ENCODE measurements around the gene GPX5. TPM values are rescaled to one million over a fixed set of nuclear protein-coding genes. Genes with fewer than 3 reads are reported as not detected.

GPX5 gene
- total RNA-seq, 1 donor from 2014 or later: not detected

DNA sequence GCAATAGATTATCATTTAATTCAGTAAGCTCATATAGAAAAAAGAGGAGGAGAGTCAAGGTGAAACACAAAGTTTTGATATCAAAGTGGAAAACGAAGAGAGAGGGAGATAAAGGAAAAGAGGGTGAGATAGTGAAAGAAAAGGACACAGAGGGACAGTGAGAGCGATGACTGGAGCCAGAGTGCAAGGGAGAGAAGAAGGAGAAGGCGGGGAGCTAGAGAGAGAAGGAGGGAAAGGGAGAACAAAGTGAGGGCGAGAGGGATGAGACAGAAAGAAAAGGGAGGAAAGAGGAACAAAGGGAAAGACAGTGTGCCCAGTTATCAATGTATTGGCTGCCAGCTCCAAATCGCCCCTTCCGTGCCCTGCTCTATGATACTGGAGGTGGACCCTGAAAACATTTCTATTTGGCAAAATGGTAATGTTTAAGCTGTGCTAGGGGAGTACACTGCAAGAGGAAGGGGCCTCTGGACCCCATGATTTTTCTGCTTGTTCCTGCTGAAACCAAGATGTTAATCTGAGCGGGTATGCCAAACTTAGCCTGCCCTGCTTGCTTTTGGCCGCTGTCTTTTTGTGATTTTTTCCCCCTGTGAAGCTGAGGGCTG, 27.8 kb downstream of the GPX5 start:
- no peaks in the 10 kb centered on the region for H3K36me3 Mint-ChIP-seq (ENCODE audit: low read depth)
- TF ChIP-seq, protein P1, sequence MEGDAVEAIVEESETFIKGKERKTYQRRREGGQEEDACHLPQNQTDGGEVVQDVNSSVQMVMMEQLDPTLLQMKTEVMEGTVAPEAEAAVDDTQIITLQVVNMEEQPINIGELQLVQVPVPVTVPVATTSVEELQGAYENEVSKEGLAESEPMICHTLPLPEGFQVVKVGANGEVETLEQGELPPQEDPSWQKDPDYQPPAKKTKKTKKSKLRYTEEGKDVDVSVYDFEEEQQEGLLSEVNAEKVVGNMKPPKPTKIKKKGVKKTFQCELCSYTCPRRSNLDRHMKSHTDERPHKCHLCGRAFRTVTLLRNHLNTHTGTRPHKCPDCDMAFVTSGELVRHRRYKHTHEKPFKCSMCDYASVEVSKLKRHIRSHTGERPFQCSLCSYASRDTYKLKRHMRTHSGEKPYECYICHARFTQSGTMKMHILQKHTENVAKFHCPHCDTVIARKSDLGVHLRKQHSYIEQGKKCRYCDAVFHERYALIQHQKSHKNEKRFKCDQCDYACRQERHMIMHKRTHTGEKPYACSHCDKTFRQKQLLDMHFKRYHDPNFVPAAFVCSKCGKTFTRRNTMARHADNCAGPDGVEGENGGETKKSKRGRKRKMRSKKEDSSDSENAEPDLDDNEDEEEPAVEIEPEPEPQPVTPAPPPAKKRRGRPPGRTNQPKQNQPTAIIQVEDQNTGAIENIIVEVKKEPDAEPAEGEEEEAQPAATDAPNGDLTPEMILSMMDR (IDR thresholded peaks at IDR 0.05): no peak
- H3K4me3 Mint-ChIP-seq (ENCODE audit: unreplicated experiment): no peak overlapping the region
- H3K27ac Mint-ChIP-seq (ENCODE audit: unreplicated experiment): no peak overlapping the region
- H3K27me3 Mint-ChIP-seq (ENCODE audit: low read depth): peaks cover 46% of the 10 kb centered on the region
- DNase-seq (ENCODE audit: low spot score): no peak
- H3K4me1 Mint-ChIP-seq (ENCODE audit: low read depth): no peaks in the 10 kb centered on the region
- no peaks in the 10 kb centered on the region for H3K9me3 Mint-ChIP-seq (ENCODE audit: low read depth)

DNA sequence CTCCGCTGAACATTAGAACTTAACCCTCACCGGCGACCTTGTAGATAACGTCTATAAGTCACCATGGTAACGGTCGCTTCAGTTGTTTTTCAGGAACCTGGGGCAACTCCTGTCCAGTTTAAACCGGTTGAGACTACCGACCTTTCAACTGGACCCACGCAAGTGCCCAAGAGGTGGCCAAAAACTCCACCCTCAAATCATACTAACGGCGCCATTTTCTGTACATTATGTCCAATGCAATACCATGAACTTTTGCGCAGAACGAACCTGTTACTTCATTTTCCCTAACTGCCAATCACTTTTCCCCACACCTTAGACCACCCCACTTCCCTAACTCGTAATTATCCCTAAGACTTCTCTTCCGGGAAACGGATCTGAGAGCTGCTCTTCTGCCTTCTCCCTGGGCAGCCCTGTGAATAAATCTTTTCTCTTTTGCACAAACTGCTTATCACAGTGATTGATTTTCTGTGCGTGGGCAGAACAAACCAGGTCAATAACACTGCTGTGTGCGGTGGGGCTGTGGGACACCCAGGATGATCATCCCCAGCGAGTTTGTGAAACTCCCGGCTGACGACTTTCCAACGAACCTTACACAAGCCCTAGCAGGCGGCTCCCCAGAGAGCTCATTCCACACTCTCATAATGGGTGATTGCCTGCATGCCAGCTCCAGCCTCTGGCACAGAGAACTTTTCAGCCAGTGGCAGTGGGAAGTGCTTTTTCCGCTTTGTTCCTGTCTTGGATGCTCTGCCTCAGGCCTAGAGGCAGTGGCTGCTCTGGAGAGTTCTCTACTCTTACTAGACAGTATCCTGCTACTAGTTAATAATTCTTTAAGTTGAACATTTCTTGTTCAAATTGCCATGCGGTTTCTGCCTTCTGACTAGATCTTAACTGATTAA, 28.6 kb downstream of the GPX5 start:
- Mint-ChIP-seq H3K4me3 (ENCODE audit: unreplicated experiment) (no peak overlapping the region), H3K9me3 (ENCODE audit: low read depth) (no peaks in the 10 kb centered on the region), H3K4me1 (ENCODE audit: low read depth) (no peaks in the 10 kb centered on the region), H3K36me3 (ENCODE audit: low read depth) (no peaks in the 10 kb centered on the region), H3K27me3 (ENCODE audit: low read depth) (peaks cover 48% of the 10 kb centered on the region), H3K27ac (ENCODE audit: unreplicated experiment) (no peak overlapping the region)
- no peak for DNase-seq (ENCODE audit: low spot score)
- TF ChIP-seq, protein P1 (IDR thresholded peaks at IDR 0.05): no peak

DNA sequence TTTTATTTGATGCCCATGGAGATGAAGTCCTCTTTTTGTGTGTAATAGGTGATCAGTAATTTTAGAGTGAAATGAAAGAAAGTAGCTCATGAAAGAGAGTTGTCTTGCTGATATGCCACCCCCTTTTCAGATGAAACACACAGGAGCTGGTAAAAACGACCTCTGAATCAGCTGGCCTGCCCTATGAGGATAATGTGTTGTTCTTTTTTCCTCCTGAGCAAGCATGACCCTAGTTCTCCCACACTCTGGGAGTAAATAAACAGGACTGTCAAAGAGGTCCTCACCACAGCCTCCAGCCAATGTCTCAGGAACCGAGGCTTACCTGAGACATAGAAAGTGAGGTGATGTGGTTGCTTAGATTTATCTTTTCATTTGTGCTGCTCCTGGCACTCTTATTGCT, 29.5 kb downstream of the GPX5 start:
- DNase-seq (ENCODE audit: low spot score): no peak
- H3K4me3 Mint-ChIP-seq (ENCODE audit: unreplicated experiment): no peak overlapping the region
- no peaks in the 10 kb centered on the region for H3K36me3 Mint-ChIP-seq (ENCODE audit: low read depth)
- H3K4me1 Mint-ChIP-seq (ENCODE audit: low read depth): no peaks in the 10 kb centered on the region
- no peak overlapping the region for H3K27ac Mint-ChIP-seq (ENCODE audit: unreplicated experiment)
- H3K27me3 Mint-ChIP-seq (ENCODE audit: low read depth): peaks cover 49% of the 10 kb centered on the region
- TF ChIP-seq, protein P1 (IDR thresholded peaks at IDR 0.05): no peak
- no peaks in the 10 kb centered on the region for H3K9me3 Mint-ChIP-seq (ENCODE audit: low read depth)

DNA sequence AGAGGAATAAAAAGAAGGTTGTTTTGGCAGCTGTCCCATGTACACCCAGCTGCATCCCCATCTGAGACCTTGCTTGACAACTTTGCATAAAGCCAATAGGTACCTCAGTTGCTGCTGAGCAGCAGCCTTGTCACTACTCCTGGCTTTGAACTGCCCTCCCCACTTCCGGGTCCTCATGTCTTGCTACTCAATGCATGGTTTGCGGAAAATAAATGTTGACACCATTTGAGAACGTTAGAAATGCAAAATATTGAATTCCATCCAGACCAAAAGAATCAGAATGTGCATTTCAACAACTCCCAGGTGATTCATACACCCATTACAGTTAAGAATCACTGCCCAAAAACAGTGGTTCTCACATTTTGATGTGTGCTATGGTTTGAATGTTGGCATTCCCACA, 32.9 kb downstream of the GPX5 start:
- no peak for DNase-seq (ENCODE audit: low spot score)
- Mint-ChIP-seq H3K4me3 (ENCODE audit: unreplicated experiment) (no peak overlapping the region), H3K27ac (ENCODE audit: unreplicated experiment) (no peak overlapping the region), H3K36me3 (ENCODE audit: low read depth) (no peaks in the 10 kb centered on the region), H3K9me3 (ENCODE audit: low read depth) (no peaks in the 10 kb centered on the region), H3K27me3 (ENCODE audit: low read depth) (peaks cover 34% of the 10 kb centered on the region), H3K4me1 (ENCODE audit: low read depth) (no peaks in the 10 kb centered on the region)
- TF ChIP-seq, protein P1 (IDR thresholded peaks at IDR 0.05): no peak

DNA sequence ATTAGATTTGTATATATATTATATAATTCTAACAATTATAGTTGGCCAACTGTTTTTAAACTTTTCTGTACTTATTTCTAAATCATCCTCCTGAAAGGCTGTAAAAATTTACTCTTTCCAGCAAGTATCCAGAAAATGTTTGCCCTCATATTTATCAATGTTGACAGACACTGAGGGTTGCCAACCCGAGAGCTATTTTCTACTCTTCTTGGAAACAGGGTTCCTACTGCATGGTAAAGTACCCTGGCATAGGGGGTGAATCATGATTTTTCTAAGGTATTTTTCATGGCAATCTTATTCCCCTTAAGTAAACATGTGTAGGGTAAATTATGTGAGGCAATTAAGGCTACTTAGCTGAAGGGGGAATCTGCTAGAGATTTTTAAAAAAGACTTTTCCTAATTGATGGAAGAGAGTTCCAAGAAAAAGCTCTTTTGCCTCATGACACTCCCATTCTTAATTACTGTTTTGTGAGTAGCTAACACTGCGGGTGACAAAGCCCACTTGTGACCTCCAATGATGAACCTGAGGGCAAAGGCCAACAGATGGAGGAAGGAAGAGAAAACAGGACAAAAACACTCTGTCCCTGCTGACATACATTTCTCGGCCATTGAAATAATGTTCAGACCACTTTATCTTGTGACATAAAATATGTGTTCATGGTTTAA, 37.9 kb downstream of the GPX5 start:
- Mint-ChIP-seq H3K36me3 (ENCODE audit: low read depth) (no peaks in the 10 kb centered on the region), H3K9me3 (ENCODE audit: low read depth) (no peaks in the 10 kb centered on the region), H3K4me3 (ENCODE audit: unreplicated experiment) (no peak overlapping the region), H3K4me1 (ENCODE audit: low read depth) (no peaks in the 10 kb centered on the region), H3K27ac (ENCODE audit: unreplicated experiment) (no peak overlapping the region), H3K27me3 (ENCODE audit: low read depth) (peaks cover 24% of the 10 kb centered on the region)
- no peak for DNase-seq (ENCODE audit: low spot score)
- TF ChIP-seq, protein P1 (IDR thresholded peaks at IDR 0.05): no peak

Measured in chondrocyte (in vitro differentiated cells).